HG02885 (cell line): ENCODE data around the gene BMAL1.

Experiments
- ATAC-seq: cut with Tn5 transposase; IDR thresholded peaks from one replicate; pipeline ENCODE4 v1.9.1; 2021; ENCODE audit warnings: mild to moderate bottlenecking; ENCODE audit not compliant: unreplicated experiment, poor library complexity

Gene BMAL1

DNA sequence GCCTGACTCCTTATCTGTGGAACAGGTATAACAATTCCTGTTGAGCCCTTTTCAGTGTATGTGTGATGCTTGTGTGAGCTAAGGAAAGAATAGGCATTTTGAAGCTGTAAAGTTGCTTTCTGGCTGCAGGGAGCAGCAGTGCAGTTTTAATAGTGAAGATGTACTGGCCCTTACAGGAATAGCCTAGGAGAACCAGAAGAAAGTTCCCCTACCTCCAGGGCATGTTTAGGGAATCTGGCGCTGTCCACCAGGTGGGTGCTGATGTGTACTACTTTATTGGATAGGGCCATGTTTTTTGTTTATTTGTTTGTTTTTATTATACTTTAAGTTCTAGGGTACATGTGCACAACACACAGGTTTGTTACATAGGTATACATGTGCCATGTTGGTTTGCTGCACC, 11.5 kb downstream of the BMAL1 start:
- no peak for ATAC-seq

DNA sequence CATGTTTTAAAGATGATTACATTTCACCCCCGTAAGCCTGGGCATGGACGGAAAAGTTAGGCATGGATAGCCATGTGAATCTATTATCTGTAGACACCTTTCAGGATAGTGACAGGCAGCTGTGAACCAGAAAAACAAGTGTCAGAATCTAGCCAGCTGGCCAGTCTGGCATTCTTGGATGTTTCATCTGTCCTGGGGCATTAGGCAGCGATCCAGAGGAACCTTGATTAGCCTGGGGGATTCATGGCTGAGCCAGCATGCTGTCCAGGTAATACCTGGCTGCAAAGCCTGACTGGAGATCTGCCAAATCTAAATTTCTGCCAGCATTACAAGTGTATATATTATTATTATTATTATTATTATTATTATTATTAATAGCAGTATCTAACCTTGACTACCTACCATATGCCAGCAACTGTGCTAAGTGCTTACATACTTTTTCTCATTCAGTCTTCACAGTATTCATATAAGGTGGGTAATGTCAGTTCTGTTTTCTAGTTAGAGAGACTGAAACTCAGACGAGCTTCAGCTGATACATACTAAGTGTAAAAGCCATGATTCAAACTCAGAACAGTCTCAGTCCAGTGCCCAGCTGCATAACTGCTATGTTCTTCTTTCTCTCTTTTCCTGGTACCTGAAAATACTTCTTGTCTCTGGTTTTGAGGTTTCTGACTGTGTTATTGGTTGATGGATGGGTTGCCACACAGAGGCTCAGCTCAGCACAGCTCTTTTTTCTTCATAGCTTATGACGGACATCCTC, 12.8 kb downstream of the BMAL1 start:
- ATAC-seq: no peak

- ATAC-seq: no peak
These were observed 13.8 kb downstream of the BMAL1 start for GRCh38 chr11:13291361-13291760.

- ATAC-seq: no peak
These were observed 14.2 kb downstream of the BMAL1 start for GRCh38 chr11:13291800-13292199.

DNA sequence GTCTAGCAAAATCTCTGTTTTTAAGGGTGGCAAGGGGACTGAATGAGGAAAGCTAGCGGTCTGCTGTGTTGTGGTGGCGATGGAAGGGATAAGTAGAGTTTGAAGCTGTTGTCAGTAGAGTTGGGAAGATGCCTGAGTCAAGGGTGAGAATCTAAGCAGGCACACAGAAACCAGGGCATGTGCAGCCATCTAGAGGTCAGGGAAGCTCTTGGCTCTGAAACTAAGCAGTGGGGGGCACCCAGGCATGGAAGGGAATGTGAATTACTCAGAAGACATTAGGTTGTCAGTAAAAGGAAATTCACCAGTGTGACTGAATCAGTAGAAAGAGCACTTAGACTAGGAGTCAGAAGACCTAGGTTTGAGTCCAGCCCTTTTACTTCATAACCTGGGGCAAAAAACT, 15.4 kb downstream of the BMAL1 start:
- no peak for ATAC-seq

GRCh38 chr11:13294178-13294577, 16.6 kb downstream of the BMAL1 start:
- no peak for ATAC-seq

GRCh38 chr11:13294771-13295579, 17.4 kb downstream of the BMAL1 start:
- no peak for ATAC-seq

- no peak for ATAC-seq
These were observed 19.8 kb downstream of the BMAL1 start for GRCh38 chr11:13297308-13297916.

- no peak for ATAC-seq
These were observed 20.3 kb downstream of the BMAL1 start for GRCh38 chr11:13297917-13298356.

GRCh38 chr11:13298765-13299164, 21.2 kb downstream of the BMAL1 start:
- no peak for ATAC-seq

DNA sequence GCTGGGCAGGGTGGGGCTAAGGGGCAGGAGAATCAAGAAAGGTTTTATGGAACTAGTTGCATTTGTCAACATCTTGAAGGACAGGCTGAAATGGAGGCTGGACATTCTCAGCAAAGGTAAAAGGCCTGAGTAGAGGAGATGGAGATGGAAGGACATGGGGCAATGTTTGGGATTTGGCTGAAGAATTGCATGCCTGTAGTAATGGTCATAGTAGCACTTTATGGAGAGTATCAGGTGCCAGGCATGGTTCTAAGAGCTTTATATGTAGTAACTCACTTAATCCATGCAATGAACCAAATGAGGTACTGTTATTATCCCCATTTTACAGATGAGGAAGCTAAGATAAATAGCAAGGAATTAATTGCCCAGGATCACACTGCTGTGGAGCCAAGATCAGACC, 23.9 kb downstream of the BMAL1 start:
- no peak for ATAC-seq

- no peak for ATAC-seq
These were observed 24.9 kb downstream of the BMAL1 start for GRCh38 chr11:13302420-13302958.

DNA sequence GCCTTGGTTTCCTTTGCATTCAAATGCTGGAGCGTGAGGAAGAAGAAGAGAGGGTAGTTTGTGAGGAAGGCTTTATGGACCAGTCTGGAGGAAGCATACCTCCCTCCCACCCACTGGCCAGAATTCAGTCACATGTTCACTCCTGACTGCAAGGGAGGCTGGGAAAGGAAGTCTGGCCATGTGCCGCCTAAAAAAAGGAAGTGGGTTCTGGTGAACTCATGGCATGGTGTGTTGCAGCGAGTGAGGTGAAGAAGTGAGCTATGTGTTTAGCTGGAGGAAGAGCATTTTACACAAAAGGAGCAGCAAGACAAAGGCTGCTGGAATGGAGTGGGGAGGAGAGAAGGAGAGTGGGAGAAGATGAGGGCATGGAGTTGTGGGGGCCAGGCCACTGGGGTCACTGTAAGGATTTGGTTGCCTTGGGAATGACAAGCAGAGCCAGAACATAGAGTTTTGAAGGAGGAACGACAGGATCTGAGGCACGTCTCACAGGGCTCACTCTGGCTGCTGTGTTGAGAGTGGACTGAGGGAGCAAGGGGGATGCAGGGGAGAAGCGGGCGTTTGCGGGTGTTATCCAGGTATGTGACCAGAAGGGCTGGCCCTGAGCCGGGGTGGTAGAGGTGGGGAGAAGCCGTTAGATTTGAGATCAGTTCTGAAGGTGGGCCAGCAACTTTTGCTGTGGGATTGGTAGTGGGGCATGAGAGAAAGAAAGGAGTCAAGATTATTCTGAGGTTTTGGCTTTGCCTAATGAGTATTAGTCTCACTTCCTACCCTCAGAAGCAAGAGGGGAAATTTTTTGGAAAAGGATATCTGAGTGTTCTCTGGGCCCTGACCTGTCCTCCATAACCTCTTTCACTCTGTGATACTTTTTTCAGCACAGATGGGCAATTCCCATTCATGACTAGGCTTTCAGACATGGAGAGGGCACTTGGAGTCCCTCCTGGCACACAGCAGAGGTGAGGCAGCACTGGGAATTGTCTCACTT, 26.4 kb downstream of the BMAL1 start:
- ATAC-seq: no peak

DNA sequence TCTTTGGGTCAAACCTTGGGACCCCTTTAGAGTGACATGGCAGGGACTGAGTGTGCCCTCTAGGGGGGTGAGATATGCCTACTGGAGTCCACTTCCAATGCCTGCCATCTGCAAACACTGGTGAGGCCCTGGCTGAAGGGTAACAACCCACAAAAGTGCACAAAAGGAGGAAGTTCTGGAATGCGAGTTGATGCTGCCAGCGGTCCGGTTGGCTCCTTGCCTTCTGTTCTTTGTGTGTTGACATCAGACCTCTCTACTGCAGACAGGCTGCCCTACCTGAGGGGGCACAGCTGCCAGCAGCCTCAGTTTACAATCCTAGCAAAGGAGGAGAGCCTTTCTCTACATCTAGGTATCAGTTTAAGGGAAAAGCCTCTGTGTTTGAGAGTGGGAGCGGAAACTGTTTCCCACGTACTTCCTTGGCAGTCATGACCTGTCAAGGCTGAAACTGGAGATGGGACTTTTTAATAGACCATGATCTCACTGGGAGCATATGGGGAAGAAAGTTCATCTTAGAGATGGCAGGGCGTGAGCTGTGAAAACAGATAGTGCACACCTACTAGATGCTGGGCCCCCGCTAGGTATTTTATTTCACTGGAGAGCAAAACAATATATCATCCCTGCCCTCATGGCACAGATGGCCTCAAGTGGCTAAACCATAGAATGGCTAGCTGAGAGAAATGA, 27.2 kb downstream of the BMAL1 start:
- ATAC-seq: no peak

DNA sequence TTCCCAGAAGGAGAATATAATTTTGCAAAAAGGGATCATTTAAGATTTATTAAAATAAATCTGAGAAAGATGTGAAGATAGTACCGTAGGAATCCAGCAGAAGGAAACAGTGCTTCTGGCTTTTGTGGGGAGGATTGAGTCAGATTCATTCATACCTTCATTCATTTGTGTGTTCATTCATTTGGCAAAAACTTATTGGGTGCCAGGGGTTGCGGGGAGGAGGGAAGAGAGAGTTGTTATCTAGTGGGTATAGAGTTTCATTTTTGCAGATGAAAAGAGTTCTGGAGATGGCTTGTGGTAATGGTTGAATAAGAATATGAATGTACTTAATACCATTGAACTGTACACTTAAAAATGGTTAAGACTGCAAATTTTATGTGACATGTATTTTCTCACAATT, 31.1 kb downstream of the BMAL1 start:
- no peak for ATAC-seq

DNA sequence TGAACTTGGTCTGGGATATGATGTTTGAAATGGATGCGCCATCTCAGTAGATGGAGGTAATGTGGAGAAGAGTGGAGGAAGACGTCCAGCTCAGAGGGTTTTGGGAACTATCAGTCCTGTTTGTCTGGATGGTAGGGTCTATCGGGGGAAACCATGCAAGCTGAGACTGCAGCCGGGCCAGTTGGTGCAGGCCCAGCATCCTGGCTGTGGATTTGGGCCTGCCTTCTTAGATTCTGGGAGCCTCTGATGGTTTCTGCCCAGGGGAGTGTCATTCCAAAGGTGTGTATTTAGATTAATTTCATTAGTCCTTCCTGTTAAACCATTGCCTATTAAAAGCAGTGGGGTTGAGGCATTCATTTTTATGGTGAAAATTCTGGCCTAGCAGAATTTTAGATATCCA, 31.6 kb downstream of the BMAL1 start:
- no peak for ATAC-seq

DNA sequence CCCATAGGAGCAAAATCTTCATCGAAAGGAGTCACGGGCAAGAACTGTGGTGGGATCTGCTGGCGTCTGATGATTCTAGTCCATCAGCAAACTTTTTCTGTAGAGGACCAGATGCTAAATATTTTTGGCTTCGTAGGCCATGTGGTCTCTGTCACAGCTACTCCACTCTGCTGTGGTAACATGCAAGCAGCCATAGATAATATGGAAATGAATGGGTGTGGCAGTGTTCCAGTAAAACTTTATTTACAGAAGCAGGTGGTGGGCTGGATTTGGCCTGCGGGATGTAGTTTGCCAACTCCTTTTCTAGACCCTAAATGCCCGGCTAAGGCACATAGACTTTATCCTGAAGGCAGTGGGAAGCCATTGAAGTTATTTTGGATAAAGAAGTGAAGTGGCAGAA, 32.9 kb downstream of the BMAL1 start:
- ATAC-seq: no peak

- no peak for ATAC-seq
These were observed 34.0 kb downstream of the BMAL1 start for GRCh38 chr11:13311570-13311969.
